ENCODE results near the gene ZCCHC14. TPM values are rescaled to one million over a fixed set of nuclear protein-coding genes. Genes with fewer than 3 reads are reported as not detected.
A peak's percentile ranks its signal among the peaks of the same experiment; 100 is the strongest.

ZCCHC14 gene
- total RNA-seq, 2 donors from 2014 or later: 24.5 to 24.6 TPM

DNA sequence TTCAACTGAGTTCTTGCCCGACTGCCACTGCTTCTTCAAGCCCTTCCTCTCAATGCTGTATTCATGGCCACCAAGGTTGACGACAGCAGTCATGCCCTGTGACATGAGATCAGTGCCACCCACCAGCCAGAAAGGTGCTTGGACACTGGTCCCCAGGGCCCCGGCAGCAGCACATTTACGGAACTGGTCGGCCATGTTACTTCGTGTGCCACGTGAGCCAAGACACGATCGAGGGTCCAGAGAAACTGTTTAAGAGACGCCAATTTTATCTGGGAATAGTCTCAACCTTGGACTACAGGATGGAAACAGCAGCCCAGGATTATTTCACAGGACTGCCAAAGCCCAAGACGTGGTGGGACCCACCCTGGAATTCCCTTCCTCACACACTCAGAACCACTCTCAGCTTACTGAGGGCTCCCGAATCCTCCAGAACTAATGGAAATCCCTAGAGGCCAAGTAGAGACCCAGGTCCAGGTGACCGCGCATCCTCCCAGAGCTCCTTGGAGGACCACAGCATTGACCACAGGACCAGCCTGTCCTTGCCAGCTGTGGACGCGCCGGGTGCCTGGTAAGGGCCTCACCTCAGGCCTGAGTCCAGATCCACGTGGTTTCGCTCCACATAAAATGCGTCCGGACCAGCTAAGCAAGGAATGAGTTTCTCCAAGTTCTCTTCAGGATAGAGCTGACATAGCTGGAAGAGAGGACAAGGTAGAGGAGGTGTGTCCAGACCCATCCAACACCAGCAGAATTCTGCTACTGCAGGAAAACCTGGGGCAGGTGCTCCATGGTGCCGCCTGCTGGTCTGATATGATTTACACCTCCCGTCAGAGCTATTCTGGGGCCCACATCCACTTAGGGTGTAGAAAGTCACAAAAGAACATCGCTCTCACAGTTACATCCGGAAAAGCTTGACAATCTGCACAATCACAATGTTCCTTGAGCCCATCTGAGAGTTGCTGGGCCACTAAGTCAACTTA is 72.5 kb downstream of the ZCCHC14 start:
- H3K36me3 ChIP-seq: peaks cover 12% of the 10 kb centered on the region
- intact Hi-C loops (cut with DNase I): no loop called here
- no peaks in the 10 kb centered on the region for H3K9me3 ChIP-seq
- H3K4me1 ChIP-seq: no peaks in the 10 kb centered on the region
- TF ChIP-seq, protein P1, sequence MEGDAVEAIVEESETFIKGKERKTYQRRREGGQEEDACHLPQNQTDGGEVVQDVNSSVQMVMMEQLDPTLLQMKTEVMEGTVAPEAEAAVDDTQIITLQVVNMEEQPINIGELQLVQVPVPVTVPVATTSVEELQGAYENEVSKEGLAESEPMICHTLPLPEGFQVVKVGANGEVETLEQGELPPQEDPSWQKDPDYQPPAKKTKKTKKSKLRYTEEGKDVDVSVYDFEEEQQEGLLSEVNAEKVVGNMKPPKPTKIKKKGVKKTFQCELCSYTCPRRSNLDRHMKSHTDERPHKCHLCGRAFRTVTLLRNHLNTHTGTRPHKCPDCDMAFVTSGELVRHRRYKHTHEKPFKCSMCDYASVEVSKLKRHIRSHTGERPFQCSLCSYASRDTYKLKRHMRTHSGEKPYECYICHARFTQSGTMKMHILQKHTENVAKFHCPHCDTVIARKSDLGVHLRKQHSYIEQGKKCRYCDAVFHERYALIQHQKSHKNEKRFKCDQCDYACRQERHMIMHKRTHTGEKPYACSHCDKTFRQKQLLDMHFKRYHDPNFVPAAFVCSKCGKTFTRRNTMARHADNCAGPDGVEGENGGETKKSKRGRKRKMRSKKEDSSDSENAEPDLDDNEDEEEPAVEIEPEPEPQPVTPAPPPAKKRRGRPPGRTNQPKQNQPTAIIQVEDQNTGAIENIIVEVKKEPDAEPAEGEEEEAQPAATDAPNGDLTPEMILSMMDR (IDR thresholded peaks at IDR 0.05): no peak
- no peak for DNase-seq
- H3K9ac ChIP-seq (ENCODE audit: low read depth in 2 of 2, low read length in 2 of 2): no peak overlapping the region
- H3K27me3 ChIP-seq: no peaks in the 10 kb centered on the region
- H3K4me3 ChIP-seq: no peak overlapping the region
- no peak overlapping the region for H3K27ac ChIP-seq

DNA sequence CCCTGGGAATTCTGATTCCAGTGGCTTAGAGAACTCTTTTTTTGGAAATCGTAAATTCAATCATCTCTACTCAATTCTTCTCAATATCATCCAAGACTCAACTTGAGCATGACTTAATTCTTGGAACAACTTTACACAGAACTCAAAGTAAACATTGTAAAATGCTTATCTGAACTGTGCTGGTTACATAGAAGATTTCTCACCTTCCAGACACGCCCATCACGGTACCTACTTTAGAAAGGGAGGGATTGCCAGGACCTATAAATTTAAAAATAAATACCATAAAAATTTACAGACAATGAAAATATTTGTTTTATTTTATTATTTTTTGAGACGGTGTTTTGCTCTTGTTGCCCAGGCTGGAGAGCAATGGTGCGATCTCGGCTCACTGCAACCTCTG is 74.2 kb downstream of the ZCCHC14 start:
- intact Hi-C loops (cut with DNase I): loop anchor here (5.0 kb wide), 2 partner anchors 154 to 219 kb away; no protein-coding TSS in a partner anchor
- peak; percentile 40 for DNase-seq
- H3K27ac ChIP-seq: no peak overlapping the region

DNA sequence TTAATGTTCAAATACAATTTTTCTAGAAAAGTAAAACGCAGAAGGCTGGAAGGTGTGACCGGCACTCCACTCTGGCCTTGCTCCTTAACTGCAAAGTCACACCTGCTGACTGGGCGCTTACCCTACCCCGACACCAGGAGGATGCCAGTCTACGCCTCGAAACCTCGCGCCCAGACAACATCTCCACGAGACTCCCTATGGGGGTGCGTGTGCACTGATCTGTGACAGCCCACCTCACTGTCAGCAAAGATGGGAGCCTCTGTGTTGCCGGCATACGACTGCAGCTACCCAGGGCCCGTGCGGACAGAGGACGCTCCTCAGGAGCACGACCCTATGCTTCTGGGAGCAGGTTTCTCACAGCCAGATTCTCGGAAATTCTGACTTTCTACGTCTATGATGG is 74.6 kb downstream of the ZCCHC14 start:
- no peak for DNase-seq
- no peaks in the 10 kb centered on the region for H3K9me3 ChIP-seq
- no peaks in the 10 kb centered on the region for H3K4me1 ChIP-seq
- peaks cover 12% of the 10 kb centered on the region for H3K36me3 ChIP-seq
- no peaks in the 10 kb centered on the region for H3K27me3 ChIP-seq
- TF ChIP-seq, protein P1 (IDR thresholded peaks at IDR 0.05): no peak
- no peak overlapping the region for H3K9ac ChIP-seq (ENCODE audit: low read depth in 2 of 2, low read length in 2 of 2)
- no peak overlapping the region for H3K4me3 ChIP-seq
- H3K27ac ChIP-seq: no peak overlapping the region
- intact Hi-C loops (cut with DNase I): loop anchor here (5.0 kb wide), 2 partner anchors 154 to 219 kb away; no protein-coding TSS in a partner anchor

More for the DNA sequence above, 74.2 kb downstream of the ZCCHC14 start:
- H3K9me3 ChIP-seq: no peaks in the 10 kb centered on the region
- H3K9ac ChIP-seq (ENCODE audit: low read depth in 2 of 2, low read length in 2 of 2): no peak overlapping the region
- H3K36me3 ChIP-seq: peaks cover 12% of the 10 kb centered on the region
- TF ChIP-seq, protein P1 (IDR thresholded peaks at IDR 0.05): no peak
- no peaks in the 10 kb centered on the region for H3K4me1 ChIP-seq
- H3K27me3 ChIP-seq: no peaks in the 10 kb centered on the region
- no peak overlapping the region for H3K4me3 ChIP-seq

DNA sequence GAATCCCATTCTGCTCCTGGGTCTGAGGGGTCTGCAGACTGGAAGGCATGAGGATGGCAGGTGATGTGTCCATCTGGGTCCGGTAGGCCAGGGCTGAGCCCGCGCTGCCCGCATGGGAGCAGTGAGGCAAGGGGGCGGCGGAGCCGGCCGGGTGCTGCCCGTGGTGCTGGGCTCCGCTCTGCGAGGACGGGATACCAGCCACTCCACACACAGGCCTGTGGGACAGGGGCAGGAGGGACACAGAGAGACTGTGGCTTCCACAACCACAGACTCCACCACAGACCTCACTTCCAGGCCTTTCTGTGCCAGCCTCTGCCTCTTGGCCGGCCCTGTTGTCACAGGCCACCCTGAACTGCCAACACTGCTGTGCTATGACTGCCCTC is 75.3 kb downstream of the ZCCHC14 start:
- Histone ChIP-seq H3K9me3 (no peaks in the 10 kb centered on the region), H3K9ac (ENCODE audit: low read depth in 2 of 2, low read length in 2 of 2) (no peak overlapping the region), H3K4me1 (no peaks in the 10 kb centered on the region), H3K4me3 (no peak overlapping the region), H3K27ac (no peak overlapping the region), H3K27me3 (no peaks in the 10 kb centered on the region), H3K36me3 (peaks cover 8% of the 10 kb centered on the region)
- TF ChIP-seq, protein P1 (IDR thresholded peaks at IDR 0.05): no peak
- DNase-seq: no peak
- intact Hi-C loops (cut with DNase I): loop anchor here (5.0 kb wide), 2 partner anchors 155 to 220 kb away; no protein-coding TSS in a partner anchor

DNA sequence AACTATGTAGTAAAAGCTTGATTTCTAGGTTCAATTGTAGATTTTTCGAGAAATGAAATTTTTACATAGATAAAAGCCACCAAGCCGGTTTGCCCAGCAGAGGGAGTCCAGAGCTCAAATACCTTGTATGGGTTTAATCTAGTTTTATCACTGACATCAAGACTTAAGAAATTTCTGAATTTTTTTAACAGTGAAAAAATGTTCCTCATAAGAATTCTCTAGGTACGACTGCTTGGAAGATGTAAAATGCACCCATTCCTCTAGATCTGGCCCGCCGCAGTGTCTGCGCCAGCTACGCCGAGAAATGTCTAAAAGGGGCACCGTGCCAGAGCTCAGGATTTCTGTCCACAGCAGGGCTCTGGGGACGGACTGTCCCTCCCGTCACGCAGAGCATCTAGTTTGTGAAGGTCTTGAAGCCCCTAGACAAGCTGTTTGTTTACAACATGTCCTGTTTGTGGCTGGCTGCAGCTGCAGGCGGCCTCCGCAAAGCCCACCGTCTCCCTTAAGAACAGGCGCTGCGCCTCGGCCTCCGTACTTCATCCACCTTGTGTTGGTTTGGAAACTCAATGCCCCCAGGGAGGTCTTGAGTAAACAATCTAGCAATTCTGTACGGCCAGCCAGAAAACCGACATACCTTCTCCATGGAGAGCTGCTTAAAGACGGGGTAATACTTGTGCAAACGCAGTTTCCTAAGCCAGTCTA is 75.8 kb downstream of the ZCCHC14 start:
- H3K9me3 ChIP-seq: no peaks in the 10 kb centered on the region
- H3K4me3 ChIP-seq: no peak overlapping the region
- no peak overlapping the region for H3K9ac ChIP-seq (ENCODE audit: low read depth in 2 of 2, low read length in 2 of 2)
- no peaks in the 10 kb centered on the region for H3K4me1 ChIP-seq
- TF ChIP-seq, protein P1 (IDR thresholded peaks at IDR 0.05): peak; percentile 64
- peak; percentile 43 for DNase-seq
- H3K27ac ChIP-seq: no peak overlapping the region
- intact Hi-C loops (cut with DNase I): loop anchor here (5.0 kb wide), 2 partner anchors 155 to 220 kb away; no protein-coding TSS in a partner anchor
- no peaks in the 10 kb centered on the region for H3K27me3 ChIP-seq
- peaks cover 5% of the 10 kb centered on the region for H3K36me3 ChIP-seq

All from colonic mucosa (tissue), 4 donors.